HEK293 (cell line): ENCODE results near the gene TJP3.

ENCODE experiments used
- CTCF ChIA-PET: fragments of 350-600 bp; formaldehyde crosslinking; extraction: SDS; loops from one replicate; lab custom pipeline; 2021; ENCODE audit warnings: antibody characterized with exemption; lab: Yijun Ruan, JAX
- POLR2A ChIA-PET: fragments of 300-600 bp; formaldehyde crosslinking; extraction: SDS; loops from one replicate; lab custom pipeline; 2020; ENCODE audit warnings: antibody characterized with exemption, inconsistent platforms; lab: Yijun Ruan, JAX
- H3K27ac ChIP-seq: fragments of 200-500 bp; sonication (Bioruptor generic); 2 replicates; pipeline ENCODE4 v1.5.1; 2014; ENCODE audit warnings: low read depth, low read length, control low read depth, inconsistent platforms; ENCODE audit errors: extremely low read depth
- H3K36me3 ChIP-seq, 2 experiments: fragments of 200-500 bp in 1 of 2; sonication (Bioruptor generic) in 1 of 2; 1 replicate in 1 of 2; 2 replicates in 1 of 2; pipeline ENCODE4 v1.5.1; 2014 to 2017; ENCODE audit warnings: inconsistent platforms in 2 of 2, low read length in 2 of 2; ENCODE audit not compliant: control insufficient read depth in 2 of 2, insufficient read depth in 1 of 2
- H3K4me1 ChIP-seq: fragments of 200-500 bp; sonication (Bioruptor generic); 2 replicates; pipeline ENCODE4 v1.5.1; 2014; ENCODE audit warnings: mild to moderate bottlenecking, low read length, inconsistent platforms; ENCODE audit not compliant: control insufficient read depth, insufficient read depth
- H3K4me3 ChIP-seq: 2 replicates; pipeline ENCODE4 v1.5.1; 2011; ENCODE audit warnings: low read depth, mild to moderate bottlenecking, control low read depth, low read length, moderate library complexity
- H3K9me3 ChIP-seq: fragments of 200-500 bp; sonication (Bioruptor generic); 2 replicates; pipeline ENCODE4 v1.5.1; 2014; ENCODE audit warnings: low read depth, low read length, inconsistent platforms; ENCODE audit not compliant: control insufficient read depth, insufficient read depth
- HOXA7 ChIP-seq: sonication (generic); formaldehyde crosslinking; IDR thresholded peaks from 2 replicates; pipeline ENCODE4 v1.8.1; 2022; ENCODE audit warnings: missing genetic modification reagents, borderline replicate concordance
- KLF10 ChIP-seq: fragments of 450-650 bp; IDR thresholded peaks from 2 replicates; pipeline ENCODE4 v1.5.1; 2018; ENCODE audit warnings: missing biosample characterization, mild to moderate bottlenecking, missing genetic modification characterization
- KLF9 ChIP-seq: fragments of 450-650 bp; formaldehyde crosslinking; IDR thresholded peaks from 2 replicates; pipeline ENCODE4 v1.5.1; 2016; ENCODE audit warnings: missing biosample characterization, missing genetic modification characterization, low read depth
- MEIS1 ChIP-seq: sonication (generic); formaldehyde crosslinking; IDR thresholded peaks from 2 replicates; pipeline ENCODE4 v1.8.1; 2022; ENCODE audit warnings: missing genetic modification reagents, mild to moderate bottlenecking, borderline replicate concordance
- MYNN ChIP-seq: fragments of 450-650 bp; formaldehyde crosslinking; IDR thresholded peaks from 2 replicates; pipeline ENCODE4 v1.5.1; 2016; ENCODE audit warnings: missing biosample characterization, missing genetic modification characterization, borderline replicate concordance
- ZFP3 ChIP-seq: fragments of 450-650 bp; formaldehyde crosslinking; IDR thresholded peaks from 2 replicates; pipeline ENCODE4 v1.5.1; 2016; ENCODE audit warnings: low read depth, missing biosample characterization, missing genetic modification characterization
- ZFP41 ChIP-seq: fragments of 450-650 bp; formaldehyde crosslinking; IDR thresholded peaks from 2 replicates; pipeline ENCODE4 v1.5.1; 2016; ENCODE audit warnings: missing biosample characterization, missing genetic modification characterization, borderline replicate concordance
- ZNF24 ChIP-seq: fragments of 450-650 bp; formaldehyde crosslinking; IDR thresholded peaks from 2 replicates; pipeline ENCODE4 v1.5.1; 2016; ENCODE audit warnings: missing biosample characterization, missing genetic modification characterization
- ZNF266 ChIP-seq: fragments of 450-650 bp; formaldehyde crosslinking; IDR thresholded peaks from 2 replicates; pipeline ENCODE4 v1.5.1; 2016; ENCODE audit warnings: missing biosample characterization, missing genetic modification characterization, low read depth
- ZNF280C ChIP-seq: fragments of 450-650 bp; formaldehyde crosslinking; IDR thresholded peaks from 2 replicates; pipeline ENCODE4 v1.5.1; 2016; ENCODE audit warnings: missing biosample characterization, missing genetic modification characterization
- ZNF366 ChIP-seq: fragments of 450-650 bp; formaldehyde crosslinking; conservative IDR thresholded peaks from 2 replicates; pipeline ENCODE4 v1.5.1; 2016; ENCODE audit warnings: missing biosample characterization, missing genetic modification characterization
- ZNF426 ChIP-seq: fragments of 450-650 bp; formaldehyde crosslinking; IDR thresholded peaks from 2 replicates; pipeline ENCODE4 v1.5.1; 2017; ENCODE audit warnings: missing biosample characterization, missing genetic modification characterization, mild to moderate bottlenecking, inconsistent platforms, moderate library complexity
- ZNF433 ChIP-seq: fragments of 450-650 bp; formaldehyde crosslinking; IDR thresholded peaks from 2 replicates; pipeline ENCODE4 v1.5.1; 2016; ENCODE audit warnings: missing biosample characterization, missing genetic modification characterization, low read depth
- ZNF529 ChIP-seq: fragments of 450-650 bp; formaldehyde crosslinking; IDR thresholded peaks from 2 replicates; pipeline ENCODE4 v1.5.1; 2017; ENCODE audit warnings: missing genetic modification characterization, missing biosample characterization; ENCODE audit not compliant: insufficient replicate concordance
- ZNF555 ChIP-seq: fragments of 450-650 bp; formaldehyde crosslinking; conservative IDR thresholded peaks from 2 replicates; pipeline ENCODE4 v1.5.1; 2017; ENCODE audit warnings: missing biosample characterization, mild to moderate bottlenecking, missing genetic modification characterization, inconsistent platforms
- ZNF624 ChIP-seq: fragments of 450-650 bp; formaldehyde crosslinking; IDR thresholded peaks from 2 replicates; pipeline ENCODE4 v1.5.1; 2017; ENCODE audit warnings: missing biosample characterization, missing genetic modification characterization
- ZNF658 ChIP-seq: fragments of 450-650 bp; formaldehyde crosslinking; IDR thresholded peaks from 2 replicates; pipeline ENCODE4; 2016; ENCODE audit warnings: missing biosample characterization, missing genetic modification characterization
- ZNF777 ChIP-seq: fragments of 450-650 bp; formaldehyde crosslinking; IDR thresholded peaks from 2 replicates; pipeline ENCODE4 v1.5.1; 2017; ENCODE audit warnings: missing biosample characterization, missing genetic modification characterization, borderline replicate concordance
- ZSCAN16 ChIP-seq: fragments of 450-650 bp; formaldehyde crosslinking; IDR thresholded peaks from 2 replicates; pipeline ENCODE4 v1.5.1; 2016; ENCODE audit warnings: missing biosample characterization, missing genetic modification characterization
- TF ChIP-seq, protein P1 (sequence below): fragments of 450-650 bp; formaldehyde crosslinking; IDR thresholded peaks from 2 replicates; pipeline ENCODE4 v1.5.1; 2016; ENCODE audit warnings: missing biosample characterization, missing genetic modification characterization, low read depth
- TF ChIP-seq, protein P2 (sequence below): fragments of 450-650 bp; formaldehyde crosslinking; IDR thresholded peaks from 2 replicates; pipeline ENCODE4 v1.5.1; 2016; ENCODE audit warnings: missing biosample characterization, missing genetic modification characterization
- TF ChIP-seq, protein P3 (sequence below): fragments of 450-650 bp; formaldehyde crosslinking; IDR thresholded peaks from 2 replicates; pipeline ENCODE4 v1.5.1; 2016; ENCODE audit warnings: missing biosample characterization, missing genetic modification characterization, borderline replicate concordance
- TF ChIP-seq, protein P4 (sequence below): fragments of 450-650 bp; formaldehyde crosslinking; IDR thresholded peaks from 2 replicates; pipeline ENCODE4 v1.5.1; 2016; ENCODE audit warnings: missing biosample characterization, missing genetic modification characterization, low read depth

Gene TJP3

DNA sequence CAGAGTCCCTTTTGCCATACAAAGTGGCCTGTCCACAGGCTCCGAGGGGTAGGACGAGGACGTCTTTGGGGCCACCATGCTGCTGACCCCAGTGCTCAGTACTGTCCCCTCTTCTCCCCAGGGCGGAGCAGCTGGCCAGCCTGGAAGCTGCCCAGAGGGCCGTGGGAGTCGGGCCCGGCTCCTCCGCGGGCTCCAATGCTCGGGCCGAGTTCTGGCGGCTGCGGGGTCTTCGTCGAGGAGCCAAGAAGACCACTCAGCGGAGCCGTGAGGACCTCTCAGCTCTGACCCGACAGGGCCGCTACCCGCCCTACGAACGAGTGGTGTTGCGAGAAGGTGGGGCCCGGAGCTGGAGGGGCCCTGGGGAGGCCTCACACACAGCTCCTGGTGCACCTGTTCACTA, 32.2 kb downstream of the TJP3 start:
- H3K4me3 ChIP-seq, result no peak overlapping the region
- no peak overlapping the region for H3K27ac ChIP-seq
- ChIA-PET POLR2A (interaction anchor here (0.6 kb wide), 1 partner anchor 251 kb away, joined by 5 read pairs; no protein-coding TSS in a partner anchor), CTCF (interaction anchor here (0.6 kb wide), 1 partner anchor 117 kb away, joined by 3 read pairs; no protein-coding TSS in a partner anchor)
- no peaks in the 10 kb centered on the region for H3K9me3 ChIP-seq
- TF ChIP-seq KLF10 (no peak), ZNF266 (tag by site-specific recombination) (no peak), HOXA7 (no peak), ZFP41 (tag by site-specific recombination) (no peak), ZNF624 (no peak), ZNF777 (no peak), ZNF280C (tag by site-specific recombination) (no peak), ZNF555 (tag by site-specific recombination) (no peak), ZNF24 (no peak), KLF9 (tag by site-specific recombination) (no peak), ZNF529 (tag by site-specific recombination) (no peak), ZNF658 (no peak), MEIS1 (CRISPR knock-in tag) (no peak), MYNN (tag by site-specific recombination) (no peak), ZNF366 (no peak), ZNF433 (tag by site-specific recombination) (no peak), ZSCAN16 (no peak)
- TF ChIP-seq, protein P1, sequence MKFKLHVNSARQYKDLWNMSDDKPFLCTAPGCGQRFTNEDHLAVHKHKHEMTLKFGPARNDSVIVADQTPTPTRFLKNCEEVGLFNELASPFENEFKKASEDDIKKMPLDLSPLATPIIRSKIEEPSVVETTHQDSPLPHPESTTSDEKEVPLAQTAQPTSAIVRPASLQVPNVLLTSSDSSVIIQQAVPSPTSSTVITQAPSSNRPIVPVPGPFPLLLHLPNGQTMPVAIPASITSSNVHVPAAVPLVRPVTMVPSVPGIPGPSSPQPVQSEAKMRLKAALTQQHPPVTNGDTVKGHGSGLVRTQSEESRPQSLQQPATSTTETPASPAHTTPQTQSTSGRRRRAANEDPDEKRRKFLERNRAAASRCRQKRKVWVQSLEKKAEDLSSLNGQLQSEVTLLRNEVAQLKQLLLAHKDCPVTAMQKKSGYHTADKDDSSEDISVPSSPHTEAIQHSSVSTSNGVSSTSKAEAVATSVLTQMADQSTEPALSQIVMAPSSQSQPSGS (tag by site-specific recombination), result no peak
- TF ChIP-seq, protein P2, sequence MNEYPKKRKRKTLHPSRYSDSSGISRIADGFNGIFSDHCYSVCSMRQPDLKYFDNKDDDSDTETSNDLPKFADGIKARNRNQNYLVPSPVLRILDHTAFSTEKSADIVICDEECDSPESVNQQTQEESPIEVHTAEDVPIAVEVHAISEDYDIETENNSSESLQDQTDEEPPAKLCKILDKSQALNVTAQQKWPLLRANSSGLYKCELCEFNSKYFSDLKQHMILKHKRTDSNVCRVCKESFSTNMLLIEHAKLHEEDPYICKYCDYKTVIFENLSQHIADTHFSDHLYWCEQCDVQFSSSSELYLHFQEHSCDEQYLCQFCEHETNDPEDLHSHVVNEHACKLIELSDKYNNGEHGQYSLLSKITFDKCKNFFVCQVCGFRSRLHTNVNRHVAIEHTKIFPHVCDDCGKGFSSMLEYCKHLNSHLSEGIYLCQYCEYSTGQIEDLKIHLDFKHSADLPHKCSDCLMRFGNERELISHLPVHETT (tag by site-specific recombination), result no peak
- TF ChIP-seq, protein P3, sequence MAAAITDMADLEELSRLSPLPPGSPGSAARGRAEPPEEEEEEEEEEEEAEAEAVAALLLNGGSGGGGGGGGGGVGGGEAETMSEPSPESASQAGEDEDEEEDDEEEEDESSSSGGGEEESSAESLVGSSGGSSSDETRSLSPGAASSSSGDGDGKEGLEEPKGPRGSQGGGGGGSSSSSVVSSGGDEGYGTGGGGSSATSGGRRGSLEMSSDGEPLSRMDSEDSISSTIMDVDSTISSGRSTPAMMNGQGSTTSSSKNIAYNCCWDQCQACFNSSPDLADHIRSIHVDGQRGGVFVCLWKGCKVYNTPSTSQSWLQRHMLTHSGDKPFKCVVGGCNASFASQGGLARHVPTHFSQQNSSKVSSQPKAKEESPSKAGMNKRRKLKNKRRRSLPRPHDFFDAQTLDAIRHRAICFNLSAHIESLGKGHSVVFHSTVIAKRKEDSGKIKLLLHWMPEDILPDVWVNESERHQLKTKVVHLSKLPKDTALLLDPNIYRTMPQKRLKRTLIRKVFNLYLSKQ (tag by site-specific recombination), result no peak
- H3K4me1 ChIP-seq, result no peaks in the 10 kb centered on the region
- H3K36me3 ChIP-seq, result no peaks in the 10 kb centered on the region

DNA sequence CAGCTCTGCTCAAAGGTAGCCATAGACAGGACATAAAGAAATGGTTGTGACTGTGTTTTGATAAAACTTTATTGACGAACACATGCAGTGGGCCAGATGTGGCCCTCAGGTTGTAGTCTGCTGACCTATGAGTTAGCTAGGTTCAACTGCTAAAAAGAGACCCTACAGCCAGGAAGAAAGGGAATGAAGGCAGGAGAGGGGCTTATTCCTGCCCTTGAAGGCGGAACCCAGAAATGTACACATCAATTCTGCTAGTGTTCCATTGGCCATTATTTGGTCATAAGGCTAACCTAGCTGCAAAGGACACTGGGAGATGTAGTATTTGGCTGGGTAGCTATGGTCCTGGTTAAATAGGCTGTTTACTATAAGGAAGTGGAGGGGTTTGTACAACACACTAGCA, 35.3 kb downstream of the TJP3 start:
- Histone ChIP-seq H3K27ac (no peak overlapping the region), H3K9me3 (no peaks in the 10 kb centered on the region), H3K36me3 (no peaks in the 10 kb centered on the region), H3K4me1 (no peaks in the 10 kb centered on the region), H3K4me3 (no peak overlapping the region)
- POLR2A ChIA-PET, result interaction anchor here (0.6 to 1.9 kb wide), 2 partner anchors 19 to 314 kb away, joined by 4 to 8 read pairs; partner anchors contain the start of genes APBA3 and MRPL54
- CTCF ChIA-PET, result interaction anchor here (0.5 to 1.0 kb wide), 5 partner anchors 12 to 1602 kb away, joined by 3 to 6 read pairs (median 3); no protein-coding TSS in a partner anchor
- TF ChIP-seq ZNF426, result no peak
- TF ChIP-seq, protein P4, sequence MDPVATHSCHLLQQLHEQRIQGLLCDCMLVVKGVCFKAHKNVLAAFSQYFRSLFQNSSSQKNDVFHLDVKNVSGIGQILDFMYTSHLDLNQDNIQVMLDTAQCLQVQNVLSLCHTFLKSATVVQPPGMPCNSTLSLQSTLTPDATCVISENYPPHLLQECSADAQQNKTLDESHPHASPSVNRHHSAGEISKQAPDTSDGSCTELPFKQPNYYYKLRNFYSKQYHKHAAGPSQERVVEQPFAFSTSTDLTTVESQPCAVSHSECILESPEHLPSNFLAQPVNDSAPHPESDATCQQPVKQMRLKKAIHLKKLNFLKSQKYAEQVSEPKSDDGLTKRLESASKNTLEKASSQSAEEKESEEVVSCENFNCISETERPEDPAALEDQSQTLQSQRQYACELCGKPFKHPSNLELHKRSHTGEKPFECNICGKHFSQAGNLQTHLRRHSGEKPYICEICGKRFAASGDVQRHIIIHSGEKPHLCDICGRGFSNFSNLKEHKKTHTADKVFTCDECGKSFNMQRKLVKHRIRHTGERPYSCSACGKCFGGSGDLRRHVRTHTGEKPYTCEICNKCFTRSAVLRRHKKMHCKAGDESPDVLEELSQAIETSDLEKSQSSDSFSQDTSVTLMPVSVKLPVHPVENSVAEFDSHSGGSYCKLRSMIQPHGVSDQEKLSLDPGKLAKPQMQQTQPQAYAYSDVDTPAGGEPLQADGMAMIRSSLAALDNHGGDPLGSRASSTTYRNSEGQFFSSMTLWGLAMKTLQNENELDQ (tag by site-specific recombination), result no peak
- TF ChIP-seq ZFP3 (tag by site-specific recombination), result no peak
